ENCODE data around the gene PAQR3. TPM values are rescaled to one million over a fixed set of nuclear protein-coding genes. Genes with fewer than 3 reads are reported as not detected.
A peak's percentile ranks its signal among the peaks of the same experiment; 100 is the strongest.

PAQR3 gene
- total and polyA plus RNA-seq, 2 experiments from 2014 or later, result 13.1 to 19.2 TPM

- no peaks in the 10 kb centered on the region for H3K27me3 ChIP-seq (replicated peaks; ENCODE audit: insufficient read depth)
- H3K9me3 ChIP-seq (ENCODE audit: low read depth), result no peaks in the 10 kb centered on the region
- no peaks in the 10 kb centered on the region for H3K79me2 ChIP-seq (ENCODE audit: insufficient read depth)
- no peak overlapping the region for H3K9ac ChIP-seq
- H3K4me1 ChIP-seq (ENCODE audit: insufficient read depth), result no peaks in the 10 kb centered on the region
- DNase-seq, result no peak
- no peak overlapping the region for H3K4me2 ChIP-seq (ENCODE audit: unreplicated experiment)
- H3K27ac ChIP-seq, result no peak overlapping the region
- 82 to 84% methylated on average over 1 of the region's 1 CpG for WGBS, 2 experiments (ENCODE audit: low coverage in 1 of 2, low lambda C conversion rate in 2 of 2, missing lambda C conversion rate in 2 of 2)
- no peak for TF ChIP-seq EZH2 (IDR thresholded peaks at IDR 0.05; ENCODE audit: insufficient read depth, poor library complexity, severe bottlenecking)
- H3K4me3 ChIP-seq, result no peak overlapping the region
- no peaks in the 10 kb centered on the region for H3K9me2 ChIP-seq (ENCODE audit: insufficient read depth)
- no peaks in the 10 kb centered on the region for H3F3A ChIP-seq (ENCODE audit: insufficient read depth)
- in situ Hi-C loops (cut with MboI), result no loop called here
- H3K36me3 ChIP-seq (ENCODE audit: low read depth), result no peaks in the 10 kb centered on the region
- H2AFZ ChIP-seq, result no peak overlapping the region
- H4K20me1 ChIP-seq (ENCODE audit: insufficient read depth), result no peaks in the 10 kb centered on the region
These were observed 32.5 kb upstream of the PAQR3 start for GRCh38 chr4:78971776-78972175.

- TF ChIP-seq EZH2 (IDR thresholded peaks at IDR 0.05; ENCODE audit: insufficient read depth, poor library complexity, severe bottlenecking), result no peak
- no peak for TF ChIP-seq EZH2phosphoT487 (IDR thresholded peaks at IDR 0.05; ENCODE audit: insufficient read depth, low read depth)
- H3K4me1 ChIP-seq (ENCODE audit: insufficient read depth), result no peaks in the 10 kb centered on the region
- in situ Hi-C loops (cut with MboI), result no loop called here
These were observed 32.1 kb upstream of the PAQR3 start for GRCh38 chr4:78971326-78971725.

GRCh38 chr4:78962597-78963115 lies 23.4 kb upstream of the PAQR3 start:
- Histone ChIP-seq H3K9me3 (ENCODE audit: low read depth) (no peaks in the 10 kb centered on the region), H3K4me2 (ENCODE audit: unreplicated experiment) (no peak overlapping the region), H3K4me3 (no peak overlapping the region), H4K20me1 (ENCODE audit: insufficient read depth) (no peaks in the 10 kb centered on the region), H3K79me2 (ENCODE audit: insufficient read depth) (no peaks in the 10 kb centered on the region), H3K9me2 (ENCODE audit: insufficient read depth) (no peaks in the 10 kb centered on the region), H3K36me3 (ENCODE audit: low read depth) (no peaks in the 10 kb centered on the region), H3K9ac (no peak overlapping the region), H3K4me1 (ENCODE audit: insufficient read depth) (no peaks in the 10 kb centered on the region), H3F3A (ENCODE audit: insufficient read depth) (no peaks in the 10 kb centered on the region), H3K27ac (no peak overlapping the region), H3K27me3 (replicated peaks; ENCODE audit: insufficient read depth) (no peaks in the 10 kb centered on the region), H2AFZ (no peak overlapping the region)
- DNase-seq, result no peak
- WGBS, 2 experiments (ENCODE audit: low coverage in 1 of 2, low lambda C conversion rate in 2 of 2, missing lambda C conversion rate in 2 of 2), result 26 to 34% methylated on average over 2 of the region's 2 CpGs
- no peak for TF ChIP-seq EZH2phosphoT487 (IDR thresholded peaks at IDR 0.05; ENCODE audit: insufficient read depth, low read depth)
- no peak for TF ChIP-seq EZH2 (IDR thresholded peaks at IDR 0.05; ENCODE audit: insufficient read depth, poor library complexity, severe bottlenecking)
- in situ Hi-C loops (cut with MboI), result no loop called here

More at GRCh38 chr4:78971326-78971725, 32.1 kb upstream of the PAQR3 start:
- no peaks in the 10 kb centered on the region for H3K9me2 ChIP-seq (ENCODE audit: insufficient read depth)
- H2AFZ ChIP-seq, result no peak overlapping the region
- H3K4me2 ChIP-seq (ENCODE audit: unreplicated experiment), result no peak overlapping the region
- no peak overlapping the region for H3K27ac ChIP-seq
- H3K79me2 ChIP-seq (ENCODE audit: insufficient read depth), result no peaks in the 10 kb centered on the region
- peak; percentile 1 for DNase-seq
- H3K27me3 ChIP-seq (replicated peaks; ENCODE audit: insufficient read depth), result no peaks in the 10 kb centered on the region
- H3K9me3 ChIP-seq (ENCODE audit: low read depth), result no peaks in the 10 kb centered on the region
- no peaks in the 10 kb centered on the region for H3K36me3 ChIP-seq (ENCODE audit: low read depth)
- no peak overlapping the region for H3K9ac ChIP-seq
- no peaks in the 10 kb centered on the region for H3F3A ChIP-seq (ENCODE audit: insufficient read depth)
- no peak overlapping the region for H3K4me3 ChIP-seq
- no peaks in the 10 kb centered on the region for H4K20me1 ChIP-seq (ENCODE audit: insufficient read depth)
- 17 to 20% methylated on average over 1 of the region's 1 CpG for WGBS, 2 experiments (ENCODE audit: low coverage in 1 of 2, low lambda C conversion rate in 2 of 2, missing lambda C conversion rate in 2 of 2)

- no peak for DNase-seq
- no peak overlapping the region for H3K4me3 ChIP-seq
- no peak overlapping the region for H3K4me2 ChIP-seq (ENCODE audit: unreplicated experiment)
- H3K79me2 ChIP-seq (ENCODE audit: insufficient read depth), result no peaks in the 10 kb centered on the region
- no peaks in the 10 kb centered on the region for H3F3A ChIP-seq (ENCODE audit: insufficient read depth)
- no peak overlapping the region for H2AFZ ChIP-seq
- H3K4me1 ChIP-seq (ENCODE audit: insufficient read depth), result no peaks in the 10 kb centered on the region
- WGBS, 2 experiments (ENCODE audit: low coverage in 1 of 2, low lambda C conversion rate in 2 of 2, missing lambda C conversion rate in 2 of 2), result 61 to 62% methylated on average over 3 of the region's 3 CpGs
- no peaks in the 10 kb centered on the region for H3K36me3 ChIP-seq (ENCODE audit: low read depth)
- H3K9me3 ChIP-seq (ENCODE audit: low read depth), result no peaks in the 10 kb centered on the region
- no peak overlapping the region for H3K27ac ChIP-seq
- TF ChIP-seq EZH2 (IDR thresholded peaks at IDR 0.05; ENCODE audit: insufficient read depth, poor library complexity, severe bottlenecking) (no peak), EZH2phosphoT487 (IDR thresholded peaks at IDR 0.05; ENCODE audit: insufficient read depth, low read depth) (no peak)
- no peak overlapping the region for H3K9ac ChIP-seq
- in situ Hi-C loops (cut with MboI), result no loop called here
- no peaks in the 10 kb centered on the region for H3K27me3 ChIP-seq (replicated peaks; ENCODE audit: insufficient read depth)
- no peaks in the 10 kb centered on the region for H3K9me2 ChIP-seq (ENCODE audit: insufficient read depth)
- H4K20me1 ChIP-seq (ENCODE audit: insufficient read depth), result no peaks in the 10 kb centered on the region
These were observed 21.7 kb upstream of the PAQR3 start for GRCh38 chr4:78960926-78961325.

GRCh38 chr4:78956975-78957374 lies 17.7 kb upstream of the PAQR3 start:
- Histone ChIP-seq H3K9ac (no peak overlapping the region), H3K27me3 (replicated peaks; ENCODE audit: insufficient read depth) (no peaks in the 10 kb centered on the region)
- WGBS, 2 experiments (ENCODE audit: low coverage in 1 of 2, low lambda C conversion rate in 2 of 2, missing lambda C conversion rate in 2 of 2), result 81 to 87% methylated on average over 5 of the region's 5 CpGs

More at GRCh38 chr4:78956975-78957374, 17.7 kb upstream of the PAQR3 start:
- Histone ChIP-seq H3K9me3 (ENCODE audit: low read depth) (no peaks in the 10 kb centered on the region), H4K20me1 (ENCODE audit: insufficient read depth) (no peaks in the 10 kb centered on the region), H3K36me3 (ENCODE audit: low read depth) (no peaks in the 10 kb centered on the region), H2AFZ (no peak overlapping the region), H3K79me2 (ENCODE audit: insufficient read depth) (no peaks in the 10 kb centered on the region), H3K9me2 (ENCODE audit: insufficient read depth) (no peaks in the 10 kb centered on the region), H3K4me1 (ENCODE audit: insufficient read depth) (no peaks in the 10 kb centered on the region), H3K4me3 (no peak overlapping the region), H3K4me2 (ENCODE audit: unreplicated experiment) (no peak overlapping the region), H3K27ac (no peak overlapping the region), H3F3A (ENCODE audit: insufficient read depth) (no peaks in the 10 kb centered on the region)
- DNase-seq, result no peak
- in situ Hi-C loops (cut with MboI), result no loop called here
- TF ChIP-seq EZH2 (IDR thresholded peaks at IDR 0.05; ENCODE audit: insufficient read depth, poor library complexity, severe bottlenecking) (no peak), EZH2phosphoT487 (IDR thresholded peaks at IDR 0.05; ENCODE audit: insufficient read depth, low read depth) (no peak)

Data from GM23248 (cell line).